ENCODE results near the gene RAB26.
"Not testable (repeated sequence)": the region's sequence is repeated elsewhere in the genome, so short reads cannot be mapped to it uniquely, and the experiment has no call there.

- TF ChIP-seq ZNF596 (tag by site-specific recombination; IDR thresholded peaks at IDR 0.05); ZNF114 (tag by site-specific recombination; IDR thresholded peaks at IDR 0.05); ZNF138 (tag by site-specific recombination; IDR thresholded peaks at IDR 0.05; ENCODE audit: borderline replicate concordance); PRDM10 (tag by site-specific recombination; IDR thresholded peaks at IDR 0.05); ZNF121 (tag by site-specific recombination; IDR thresholded peaks at IDR 0.05); CTCF (tag by site-specific recombination; IDR thresholded peaks at IDR 0.05); REST (tag by site-specific recombination; IDR thresholded peaks at IDR 0.05); ZNF518A (tag by site-specific recombination; conservative IDR thresholded peaks at IDR 0.05; ENCODE audit: low read depth): not testable (repeated sequence)
Measured at GRCh38 chr16:2111412-2112335, 36.8 kb upstream of the RAB26 start.

Data from HEK293 (cell line).